Cortex of kidney (tissue), 1 donor: ENCODE results near the gene NEK2.
"Not testable (repeated sequence)": the region's sequence is repeated elsewhere in the genome, so short reads cannot be mapped to it uniquely, and the experiment has no call there.

Experiments used
- DNase-seq: peaks from one replicate; lab custom pipeline; 2025; lab: John Stamatoyannopoulos, UW

The NEK2 gene

DNA sequence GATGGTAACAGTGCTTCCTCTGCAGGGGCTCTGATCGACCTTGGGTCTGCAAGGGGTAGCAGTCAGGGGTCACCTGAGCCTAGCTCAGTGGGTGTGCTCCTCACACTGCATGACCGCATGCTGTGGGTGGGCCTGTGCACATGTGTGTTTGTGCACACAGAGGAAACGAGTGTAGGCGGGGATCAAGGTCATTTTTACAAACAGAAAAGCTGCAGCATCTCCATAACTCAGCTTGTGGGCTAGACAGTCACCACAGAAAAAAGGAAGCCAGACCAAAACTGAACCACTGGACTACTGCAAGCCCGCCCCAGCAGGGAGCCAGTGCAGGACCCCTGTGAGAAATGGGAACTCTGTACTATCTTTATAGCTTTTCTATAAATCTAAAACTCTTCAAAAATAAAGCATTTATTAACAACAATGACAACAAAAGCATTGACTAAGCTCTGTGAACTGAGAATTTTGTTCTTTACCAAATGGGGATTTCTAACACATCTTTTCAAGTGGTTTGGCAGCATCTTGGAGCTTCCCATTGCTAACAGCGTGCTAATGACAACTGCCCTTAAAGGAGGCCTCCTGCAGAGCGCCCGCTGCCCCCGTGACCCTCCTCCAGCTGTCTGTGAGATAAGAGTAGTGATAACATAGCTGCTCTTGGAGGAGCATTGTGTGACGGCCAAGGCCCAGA lies 19.9 kb upstream of the NEK2 start:
- DNase-seq, result no peak

DNA sequence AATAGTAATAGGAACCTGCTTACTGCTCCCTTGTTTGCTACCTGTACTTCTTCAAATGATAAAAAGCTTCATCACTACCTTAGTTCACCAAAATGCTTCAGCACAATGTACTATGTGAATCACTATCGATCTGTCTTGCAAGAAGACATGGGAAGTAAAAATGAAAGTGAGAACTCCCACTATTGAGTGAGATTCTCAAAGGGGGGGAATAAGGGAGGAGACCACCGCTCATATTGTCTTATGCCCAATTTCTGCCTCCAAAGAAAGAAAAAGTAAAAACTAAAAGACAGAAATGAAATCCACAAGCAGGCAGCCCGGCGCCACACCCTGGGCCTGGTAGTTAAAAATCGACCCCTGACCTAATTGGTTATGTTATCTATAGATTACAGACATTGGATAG lies 18.5 kb upstream of the NEK2 start:
- DNase-seq, result not testable (repeated sequence)

DNA sequence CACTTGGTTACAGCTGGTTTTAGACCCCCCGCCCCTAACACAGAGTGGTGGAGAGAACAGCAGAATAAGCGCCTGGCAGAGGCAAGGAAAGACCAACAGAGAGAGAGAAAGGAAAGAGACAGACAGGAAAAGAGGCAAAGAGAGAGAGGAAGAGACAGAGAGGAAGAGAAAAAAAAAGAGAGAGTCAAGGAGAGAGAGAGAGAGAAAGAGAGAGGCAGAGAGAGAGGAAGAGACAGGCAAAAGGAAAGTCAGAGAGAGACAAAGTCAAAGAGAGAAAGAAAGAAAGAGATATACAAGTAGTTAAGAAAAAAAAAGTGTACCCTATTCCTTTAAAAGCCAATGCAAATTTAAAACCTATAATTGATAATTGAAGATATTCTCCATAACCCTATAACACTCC lies 13.0 kb upstream of the NEK2 start:
- no peak for DNase-seq

DNA sequence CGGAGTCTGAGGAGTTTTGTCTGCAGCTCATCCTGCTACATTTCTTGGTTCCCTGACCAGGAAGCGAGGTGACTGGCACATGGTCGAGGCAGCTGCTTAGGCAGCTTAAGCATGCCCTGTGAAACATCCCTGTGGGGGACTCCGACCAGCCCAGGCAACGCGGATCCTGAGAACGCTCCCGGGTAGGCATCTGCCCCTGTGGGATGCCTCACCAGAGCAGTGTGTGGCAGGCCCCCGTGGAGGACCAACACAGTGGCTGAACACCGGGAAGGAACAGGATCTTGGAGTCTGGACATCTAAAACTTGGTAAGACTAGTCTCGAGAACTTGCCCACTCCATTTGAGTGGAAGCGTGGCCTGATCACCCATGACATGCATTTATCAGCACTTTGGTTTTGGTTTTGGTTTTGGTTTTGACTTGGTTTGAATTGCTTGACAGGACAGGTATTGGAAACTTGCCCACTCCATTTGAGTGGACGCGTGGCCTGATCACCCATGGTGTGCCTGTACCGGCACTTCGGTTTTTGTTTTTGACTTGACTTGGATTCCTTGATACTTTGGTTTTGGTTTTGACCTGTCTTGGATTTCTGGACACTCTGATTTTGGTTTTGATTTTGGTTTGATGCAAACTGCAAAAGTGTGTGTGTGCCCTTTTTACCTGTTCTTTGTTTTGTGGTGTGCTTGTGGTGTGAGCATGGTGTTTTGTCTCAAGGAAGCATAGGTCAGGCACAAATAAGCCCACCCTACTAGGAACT lies 12.2 kb upstream of the NEK2 start:
- DNase-seq, result no peak

DNA sequence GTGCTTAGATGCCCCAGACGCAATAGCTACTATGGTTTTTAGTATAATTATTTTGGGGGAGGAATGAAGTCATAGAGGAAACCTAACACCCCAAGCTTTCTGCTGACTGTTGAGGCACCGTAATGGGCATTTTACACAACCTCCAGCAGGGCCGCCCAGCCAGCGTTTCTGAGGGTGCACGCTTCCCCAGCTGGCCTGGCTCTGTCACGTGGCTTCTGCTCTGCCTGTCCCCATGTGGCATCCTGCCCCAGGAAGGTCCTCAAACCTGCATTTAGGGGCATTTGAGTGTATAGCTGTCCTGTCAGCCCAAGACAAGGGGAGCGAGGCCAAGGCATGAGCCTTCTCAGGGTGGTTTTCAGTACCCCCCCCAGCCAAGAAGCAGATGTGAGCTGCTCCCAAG lies 10.4 kb upstream of the NEK2 start:
- DNase-seq, result no peak

DNA sequence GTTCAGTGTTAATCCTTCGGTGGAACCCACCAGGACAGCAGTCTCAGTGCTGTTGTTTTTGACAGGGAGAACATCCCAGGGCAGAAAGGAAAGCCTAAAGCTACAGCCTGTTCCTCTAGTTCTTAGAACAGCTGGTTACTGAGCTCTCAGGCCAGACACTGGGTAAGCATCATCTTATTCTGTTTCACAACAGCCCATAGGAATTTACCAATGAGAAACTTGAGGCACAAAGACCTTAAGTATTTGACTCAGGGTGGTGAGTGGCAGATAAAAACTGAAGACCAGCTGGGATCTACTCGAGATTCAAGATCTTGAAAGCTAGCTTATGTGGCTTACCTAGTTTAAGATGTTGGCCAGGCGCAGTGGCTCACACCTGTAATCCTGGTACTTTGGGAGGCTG lies 9.4 kb upstream of the NEK2 start:
- DNase-seq, result no peak

DNA sequence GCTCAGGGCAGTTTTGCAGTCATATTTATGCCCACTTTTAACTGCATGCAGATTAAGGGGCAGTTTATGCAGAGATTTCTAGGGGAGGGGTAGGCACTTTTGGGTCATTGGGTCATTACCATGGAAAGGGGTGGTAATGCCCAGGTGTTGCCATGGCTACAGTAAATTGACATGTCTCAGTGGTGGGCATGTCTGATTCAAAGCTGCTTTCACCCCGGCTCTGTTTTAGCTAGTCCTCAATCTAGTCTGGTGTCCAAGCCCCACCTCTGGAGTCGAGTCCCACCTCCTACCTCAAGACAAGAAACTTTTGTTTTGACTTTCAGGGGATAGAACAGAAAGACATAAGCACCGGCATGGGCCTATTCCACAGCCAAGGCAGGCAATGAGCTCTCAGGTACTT lies 8.9 kb upstream of the NEK2 start:
- DNase-seq, result no peak

DNA sequence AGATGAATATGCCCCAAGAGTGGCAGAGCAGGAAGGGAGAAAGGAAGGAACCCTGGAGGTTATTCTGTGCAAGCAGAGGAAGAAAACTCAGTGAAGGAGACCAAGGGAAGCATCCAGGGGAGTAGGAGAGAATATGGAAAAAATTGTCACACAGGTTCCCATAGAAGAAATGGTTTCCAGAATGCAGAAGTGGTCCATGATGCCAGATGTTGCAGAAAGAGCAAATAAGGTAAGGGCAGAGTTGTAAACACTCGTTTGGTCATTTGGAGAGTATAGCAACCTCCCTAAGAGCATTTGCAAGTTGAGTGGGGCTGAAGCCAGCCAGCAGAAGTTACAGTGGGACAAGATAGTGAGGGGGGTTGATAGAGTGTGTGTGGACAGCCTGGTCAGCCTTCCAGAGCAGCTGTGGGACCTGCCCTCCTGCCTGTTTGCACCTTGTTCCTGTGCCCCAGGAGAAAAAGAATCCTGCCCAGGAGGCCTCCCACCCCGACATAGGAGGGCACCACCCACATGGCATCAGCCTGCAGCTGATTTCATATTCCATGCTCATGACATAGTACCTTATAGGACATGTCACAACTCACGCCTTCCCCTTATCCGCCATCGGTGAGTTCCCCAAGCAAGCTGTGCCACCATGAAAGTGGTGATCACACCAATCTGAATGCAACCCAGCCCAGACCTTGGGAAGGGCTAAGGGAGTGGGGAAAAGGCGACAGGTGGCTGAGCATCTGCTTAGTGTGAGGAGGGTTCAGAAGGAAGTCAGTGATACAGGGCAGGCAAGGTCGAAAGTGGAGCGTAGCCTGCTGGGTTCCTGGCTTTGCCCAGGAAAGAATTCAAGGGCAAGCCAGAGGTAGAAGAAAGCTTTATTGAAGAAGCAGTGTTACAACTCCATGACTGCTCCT lies 8.2 kb upstream of the NEK2 start:
- DNase-seq, result no peak

DNA sequence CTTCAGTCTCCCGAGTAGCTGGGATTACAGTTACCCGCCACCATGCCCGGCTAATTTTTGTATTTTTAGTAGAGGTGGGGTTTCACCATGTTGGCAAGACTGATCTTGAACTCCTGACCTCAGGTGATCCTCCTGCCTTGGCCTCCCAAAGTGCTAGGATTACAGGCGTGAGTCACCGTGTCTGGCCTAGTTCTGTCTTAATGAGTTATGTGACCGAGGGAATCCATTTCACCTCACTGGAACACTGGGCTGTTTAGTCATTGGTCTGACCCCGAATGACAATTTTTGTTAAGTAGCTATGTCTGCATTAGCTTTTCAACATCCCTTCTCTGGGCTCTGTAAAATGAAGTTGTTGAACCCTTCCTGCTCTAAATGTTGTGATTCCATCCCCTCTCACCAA lies 6.8 kb upstream of the NEK2 start:
- not testable (repeated sequence) for DNase-seq

DNA sequence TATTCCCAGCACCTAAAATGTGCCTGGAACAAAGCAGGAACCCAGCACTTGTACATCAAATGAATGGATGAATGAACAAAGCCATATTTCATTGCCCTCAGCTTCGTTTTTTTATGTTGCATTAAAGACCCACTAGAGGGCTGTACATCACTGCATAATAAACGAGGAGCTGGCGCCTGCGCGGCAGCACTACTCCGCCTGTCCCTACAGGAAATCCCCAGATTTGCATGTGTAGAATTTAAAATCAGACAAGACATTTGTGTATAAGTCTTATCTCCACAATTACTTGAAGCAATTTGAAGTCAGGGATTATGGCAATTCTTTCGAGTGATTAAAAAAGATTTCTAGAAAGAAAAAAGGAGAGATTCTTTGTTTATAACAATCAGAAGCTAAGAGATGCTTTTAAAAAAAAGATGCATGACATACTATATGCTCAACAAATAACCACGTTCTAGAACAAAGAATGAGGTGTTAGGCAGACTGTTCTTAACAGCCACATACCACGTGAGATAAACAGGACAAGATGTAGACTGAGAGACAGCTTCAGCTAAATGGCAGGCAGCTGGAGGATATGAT lies 5.4 kb upstream of the NEK2 start:
- DNase-seq, result no peak

DNA sequence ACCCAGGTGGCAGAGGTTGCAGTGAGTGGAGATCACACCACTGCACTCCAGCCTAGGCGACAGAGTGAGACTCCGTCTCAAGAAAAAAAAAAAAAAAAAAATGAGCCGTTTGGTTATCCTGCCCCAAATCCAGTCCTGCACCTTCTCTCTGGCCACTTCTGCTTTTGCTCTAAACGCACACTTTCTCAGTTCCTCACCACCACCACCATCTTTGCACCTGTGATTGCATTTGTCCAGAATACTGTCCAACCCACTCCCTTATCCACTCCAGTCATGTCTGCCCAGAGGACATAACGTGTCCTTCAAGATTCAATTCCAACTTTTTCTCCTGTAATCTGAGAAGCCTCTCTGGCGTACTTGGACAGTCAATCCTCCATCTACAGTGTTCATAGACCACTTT lies 2.2 kb upstream of the NEK2 start:
- DNase-seq, result no peak

DNA sequence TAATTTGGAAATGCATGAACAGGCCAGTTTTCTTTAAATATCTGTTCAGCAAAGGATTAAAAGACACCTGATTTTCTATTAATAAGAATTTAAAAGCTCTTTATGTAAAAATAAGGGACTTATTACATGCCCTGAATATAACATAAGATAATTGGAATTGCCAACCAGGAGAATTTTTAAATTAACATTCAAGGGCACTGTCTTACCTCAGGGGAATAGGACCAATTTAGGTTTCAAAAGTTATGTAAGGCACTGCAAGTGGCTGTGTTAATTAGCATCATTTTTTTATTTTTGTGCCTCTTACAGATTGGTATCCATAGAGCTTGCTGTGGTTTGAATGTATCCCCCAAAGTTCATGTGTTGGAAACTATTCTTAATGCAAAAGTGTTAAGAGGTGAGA lies 1.3 kb upstream of the NEK2 start:
- no peak for DNase-seq

DNA sequence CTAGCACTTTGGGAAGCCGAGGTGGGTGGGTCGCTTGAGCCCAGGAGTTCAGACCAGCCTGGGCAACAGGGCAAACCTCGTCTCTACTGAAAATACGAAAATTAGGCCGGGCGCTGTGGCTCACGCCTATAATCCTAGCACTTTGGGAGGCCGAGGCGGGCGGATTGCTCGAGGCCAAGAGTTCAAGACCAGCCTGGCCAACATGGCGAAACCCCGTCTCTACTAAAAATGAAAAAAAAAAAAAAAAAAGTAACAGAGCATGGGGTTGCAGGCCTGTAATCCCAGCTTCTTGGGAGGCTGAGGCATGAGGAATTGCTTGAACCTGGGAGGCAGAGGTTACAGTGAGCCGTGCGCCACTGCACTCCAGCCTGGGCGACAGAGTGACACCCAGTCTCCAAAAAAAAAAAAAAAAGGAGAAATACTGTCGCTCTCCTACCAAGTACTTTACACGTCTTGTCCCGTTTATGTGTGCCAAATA lies 724 bp upstream of the NEK2 start:
- DNase-seq, result no peak

DNA sequence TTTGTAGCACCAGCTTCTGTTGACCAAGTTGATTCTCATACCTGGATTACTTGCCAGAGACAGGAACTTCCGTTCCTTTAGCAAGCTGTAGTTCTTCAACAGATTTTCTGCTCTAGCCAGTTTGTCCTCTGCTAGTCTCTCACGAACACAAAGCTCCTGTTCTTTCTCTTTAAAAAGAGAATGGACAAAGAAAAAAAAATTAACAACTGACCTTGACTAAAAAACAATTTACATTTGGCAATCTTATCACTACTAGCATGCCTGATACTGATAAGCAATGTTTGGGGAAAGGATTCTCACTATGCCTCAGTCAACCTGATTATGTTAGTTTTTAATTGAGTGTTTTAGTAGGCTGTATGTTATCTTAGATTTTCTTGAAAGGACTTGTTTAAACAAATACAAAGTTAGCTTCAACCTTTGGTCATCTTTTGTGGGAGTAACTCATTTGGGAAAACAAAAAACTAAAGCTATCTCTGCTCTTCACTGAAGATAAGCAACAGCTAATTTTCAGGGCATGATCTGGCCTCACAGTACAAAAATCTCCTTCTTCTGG lies 8.3 kb downstream of the NEK2 start:
- no peak for DNase-seq

DNA sequence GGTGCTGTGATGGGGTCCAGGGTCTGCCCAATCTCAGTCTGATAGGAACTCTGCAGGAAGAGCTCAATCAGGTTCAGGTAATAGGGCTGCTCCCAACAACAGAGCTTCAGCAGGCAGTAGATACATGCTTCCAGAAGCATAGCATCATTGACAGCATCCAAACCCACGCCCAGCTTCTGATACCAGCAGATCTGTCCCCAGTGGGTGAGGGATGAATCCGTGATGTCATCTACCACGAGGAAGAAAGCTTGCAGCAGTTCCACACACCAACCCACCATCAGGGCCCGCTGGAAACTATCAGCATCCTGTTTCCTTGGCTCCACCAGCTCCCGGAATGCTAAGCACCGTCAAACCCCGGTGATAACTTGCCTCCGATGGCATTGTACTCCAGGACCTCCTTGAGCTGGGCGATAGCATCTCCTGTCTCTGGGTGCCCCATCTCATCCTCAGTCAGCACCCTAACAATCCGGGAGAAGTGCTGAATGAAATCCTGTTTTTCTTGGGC lies 14.7 kb downstream of the NEK2 start:
- DNase-seq, result no peak

DNA sequence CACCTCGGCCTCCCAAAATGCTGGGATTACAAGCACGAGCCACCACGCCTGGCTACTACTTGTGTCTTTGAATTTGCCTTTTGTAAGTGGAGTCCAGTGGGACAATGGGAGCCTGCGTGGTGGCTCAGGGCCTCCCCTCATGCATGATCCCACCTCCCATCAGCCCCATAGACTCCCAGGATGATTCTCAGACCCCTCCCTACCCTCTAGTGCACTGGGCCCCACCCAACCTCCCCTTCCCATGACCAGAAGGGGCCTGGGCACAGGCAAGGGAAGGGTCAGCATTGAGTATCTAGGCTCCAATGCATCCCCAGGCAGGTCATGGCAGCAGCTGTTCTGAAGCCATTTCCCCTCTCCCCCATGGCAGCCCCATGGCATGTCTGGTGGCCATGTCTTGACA lies 18.7 kb downstream of the NEK2 start:
- no peak for DNase-seq

DNA sequence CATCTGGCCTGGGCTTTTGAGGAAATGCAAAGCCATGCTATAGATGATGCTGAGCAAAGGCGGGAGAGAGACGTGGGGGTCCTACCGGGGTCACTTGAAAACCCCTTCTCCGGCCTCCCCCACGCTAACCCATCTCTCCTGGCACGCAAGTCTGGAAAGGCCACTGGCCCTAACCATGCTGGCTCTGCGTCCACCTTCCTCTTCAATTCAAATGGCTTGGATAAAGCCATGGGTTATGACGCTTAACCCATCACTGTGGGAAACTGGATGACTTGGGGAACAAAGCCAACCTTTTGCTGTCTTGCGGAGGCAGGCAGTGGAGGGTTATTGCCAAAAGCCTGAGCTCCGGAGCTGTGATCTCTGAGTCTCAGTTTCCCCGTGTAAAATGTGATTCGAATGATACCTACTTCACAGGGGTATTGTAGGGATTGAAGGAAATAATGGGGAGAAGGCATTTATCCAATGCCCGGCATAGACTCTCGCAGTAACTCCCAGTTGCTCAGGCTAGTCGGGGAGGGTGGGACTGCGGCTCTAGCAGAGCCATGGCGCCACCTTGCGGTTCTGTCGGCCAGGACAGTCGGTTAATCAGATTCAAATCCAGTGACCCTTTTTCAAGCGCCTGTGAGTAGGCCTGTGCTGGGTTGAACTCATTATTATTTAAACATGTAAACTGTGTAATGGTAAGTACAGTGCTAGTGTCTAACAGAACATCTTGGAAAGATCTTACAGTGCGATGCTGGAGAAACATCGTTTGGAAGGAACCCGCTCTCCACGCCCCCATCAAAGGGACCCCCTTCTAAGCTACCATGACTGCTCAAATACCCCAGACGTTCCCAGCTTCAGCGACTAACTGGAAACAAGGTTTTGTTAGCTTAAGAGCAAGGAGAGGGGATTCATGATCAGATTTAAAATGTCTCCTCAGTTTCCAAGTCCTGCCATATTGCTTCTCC lies 20.3 kb downstream of the NEK2 start:
- DNase-seq, result no peak

DNA sequence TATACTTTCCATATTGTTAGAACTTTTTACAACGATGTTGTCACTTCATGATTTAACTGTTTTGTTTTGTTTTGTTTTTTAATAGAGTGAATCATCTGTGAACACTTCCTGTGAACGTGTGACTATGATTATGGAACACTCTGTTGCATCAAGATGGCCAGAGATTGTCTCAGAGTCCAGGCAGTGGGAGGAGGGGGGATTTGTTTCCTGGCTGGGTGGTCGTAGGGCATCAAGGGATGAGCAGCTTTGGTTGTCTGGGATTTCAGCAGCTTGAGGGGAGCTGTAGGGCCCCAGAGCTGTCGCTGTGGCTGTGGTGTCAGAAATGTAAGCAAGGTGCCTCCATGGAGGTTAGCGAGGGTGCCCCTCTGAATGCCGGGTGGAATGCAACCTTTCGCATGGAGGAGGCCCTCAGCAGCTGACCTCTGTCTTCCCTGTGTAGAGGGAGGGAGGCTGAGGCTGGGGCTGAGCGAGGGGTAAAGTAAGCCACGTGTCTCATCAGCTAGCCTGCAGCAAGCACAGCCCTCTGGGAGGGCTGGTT lies 21.4 kb downstream of the NEK2 start:
- DNase-seq, result no peak

DNA sequence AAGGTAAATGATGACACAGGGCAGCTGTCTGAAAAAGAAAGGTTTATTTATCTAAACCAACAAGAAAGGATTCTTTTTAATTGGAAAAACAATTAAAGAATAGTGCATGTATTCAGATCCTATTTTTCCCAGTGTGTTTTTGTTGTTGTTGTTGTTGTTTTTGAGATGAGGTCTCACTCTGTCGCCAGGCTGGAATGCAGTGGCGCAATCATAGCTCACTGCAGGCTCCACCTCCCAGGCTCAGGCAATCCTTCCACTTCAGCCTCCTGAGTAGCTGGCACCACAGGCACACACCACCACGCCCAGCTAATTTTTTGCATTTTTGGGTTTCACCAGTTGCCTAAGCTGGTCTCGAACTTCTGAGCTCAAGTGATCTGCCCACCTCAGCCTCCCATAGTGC lies 22.1 kb downstream of the NEK2 start:
- DNase-seq, result no peak

DNA sequence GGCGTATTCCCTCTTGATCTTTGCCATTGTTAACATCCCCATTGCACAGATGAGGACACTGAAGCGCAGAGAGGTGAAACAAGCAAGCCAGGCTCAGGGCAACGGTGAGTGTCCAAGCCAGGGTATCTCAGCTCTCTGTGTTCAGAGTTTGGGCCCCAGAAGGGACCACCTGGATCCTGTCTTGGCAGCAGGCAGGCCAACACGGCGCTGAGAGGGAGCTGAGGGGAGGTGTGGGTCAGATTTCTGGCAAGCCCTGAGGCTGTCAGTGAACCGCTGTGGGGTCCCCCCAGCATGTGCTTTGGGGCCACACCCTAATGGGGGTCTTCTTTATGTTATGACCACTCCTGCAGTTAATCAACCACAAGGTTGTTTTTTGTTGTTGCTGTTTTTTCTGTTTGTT lies 23.1 kb downstream of the NEK2 start:
- no peak for DNase-seq
